IPS-18c (cell line): Measurements from ENCODE around the gene PACS1.

Source experiments
- H3K4me3 ChIP-seq: 2 replicates; pipeline ENCODE4 v1.7.0; 2013; ENCODE audit warnings: low read depth, mild to moderate bottlenecking, low read length, moderate library complexity; ENCODE audit not compliant: insufficient read depth
- H3K9me3 ChIP-seq: one replicate; pipeline ENCODE4 v1.6.1; 2013; ENCODE audit warnings: mild to moderate bottlenecking, low read length, moderate library complexity; ENCODE audit not compliant: control insufficient read depth, insufficient read depth

Gene PACS1

DNA sequence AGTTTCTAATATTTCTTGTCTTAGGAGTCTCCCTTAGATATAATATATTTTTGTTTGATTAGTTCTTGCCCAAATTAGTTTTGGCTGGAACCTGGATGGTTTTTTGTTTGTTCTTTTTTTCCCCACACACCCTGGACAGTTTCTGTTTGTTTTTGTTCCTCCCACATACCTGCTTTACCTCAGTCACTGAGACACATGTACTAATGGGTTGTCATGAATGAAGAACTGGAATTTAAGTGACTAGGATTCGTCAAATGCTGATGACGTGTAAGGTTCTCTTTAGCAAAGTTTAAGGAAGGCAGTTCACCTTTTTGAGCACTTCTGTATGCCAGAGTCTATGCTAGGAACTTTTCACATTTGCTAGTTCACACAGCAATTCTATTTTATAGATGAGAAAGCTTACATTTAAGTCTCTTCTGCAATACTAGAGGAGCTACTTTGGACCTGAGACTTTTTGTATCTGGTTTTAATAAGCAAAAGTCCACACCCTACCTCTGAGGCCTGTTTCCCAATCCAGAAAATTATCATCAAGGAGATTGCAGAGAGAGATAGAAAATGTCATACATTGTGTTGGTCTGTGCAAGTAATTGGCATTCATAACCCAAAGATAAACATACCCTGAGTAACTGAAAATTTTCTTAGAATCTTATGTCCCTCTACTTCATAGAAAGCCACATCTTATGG lies 111.7 kb downstream of the PACS1 start:
- H3K9me3 ChIP-seq, result no peaks in the 10 kb centered on the region
- H3K4me3 ChIP-seq, result no peak overlapping the region

DNA sequence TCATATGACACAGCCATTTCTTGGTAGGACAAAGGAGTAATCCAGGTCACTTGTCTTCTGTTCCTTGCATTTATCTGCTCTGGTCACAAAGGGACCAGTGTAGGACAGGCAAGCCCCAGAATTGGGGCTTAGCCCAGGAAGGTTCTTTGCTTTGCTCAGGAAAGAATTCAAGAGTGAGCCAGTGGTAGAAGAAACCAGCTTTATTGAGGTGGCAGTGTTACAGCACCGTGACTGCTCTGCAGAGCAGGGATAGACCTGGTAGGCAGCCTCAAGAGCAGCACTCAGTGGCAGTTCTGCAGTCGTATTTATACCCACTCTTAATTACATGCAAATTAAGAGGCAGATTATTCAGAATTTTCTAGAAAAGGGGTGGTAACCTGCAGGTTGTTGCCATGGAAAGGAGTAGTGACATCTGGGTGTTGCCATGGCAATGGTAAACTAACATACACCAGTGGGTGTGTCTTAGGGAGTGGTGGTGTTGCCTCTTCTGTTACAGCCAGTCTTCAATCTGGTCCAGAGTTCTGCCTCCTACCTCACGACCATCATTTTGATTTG lies 113.5 kb downstream of the PACS1 start:
- H3K4me3 ChIP-seq, result no peak overlapping the region
- no peaks in the 10 kb centered on the region for H3K9me3 ChIP-seq

DNA sequence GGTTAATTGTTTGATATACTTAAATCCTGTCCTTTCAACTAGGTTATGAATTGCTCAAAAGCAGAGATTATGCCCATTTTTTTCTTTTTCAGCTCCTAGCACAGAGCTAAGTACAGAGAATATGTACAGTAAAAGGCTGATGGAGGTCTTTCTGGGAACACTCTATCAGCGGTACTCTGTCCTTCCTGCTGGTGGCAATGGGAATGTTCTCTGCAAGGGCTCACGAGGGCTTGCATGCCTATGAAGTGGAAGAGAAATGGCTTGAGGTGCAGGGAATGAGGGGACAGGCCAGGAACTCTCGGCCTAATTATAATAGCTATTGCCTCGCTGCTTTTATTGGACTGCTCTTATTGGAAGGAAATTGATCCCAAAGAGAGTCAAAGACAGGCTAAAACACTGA lies 114.7 kb downstream of the PACS1 start:
- no peaks in the 10 kb centered on the region for H3K9me3 ChIP-seq
- H3K4me3 ChIP-seq, result no peak overlapping the region

DNA sequence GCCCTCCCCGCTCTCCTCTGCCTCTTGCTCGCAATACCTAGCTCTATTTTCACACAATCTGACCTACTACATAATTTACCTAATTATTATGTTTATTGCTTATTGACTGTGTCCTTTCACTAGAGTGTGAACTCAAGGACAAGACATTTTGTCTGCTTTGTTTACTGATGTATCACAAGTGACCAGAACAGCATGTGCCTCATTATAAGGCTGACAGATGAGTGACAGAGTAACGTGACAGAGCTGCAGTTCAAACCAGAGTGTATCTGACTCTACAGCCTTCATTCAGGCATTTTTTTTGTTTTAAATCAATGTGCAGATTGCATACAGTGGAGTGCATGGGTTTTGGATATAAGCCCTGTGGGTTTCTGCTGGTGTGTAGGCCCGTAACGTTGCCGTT lies 116.4 kb downstream of the PACS1 start:
- no peaks in the 10 kb centered on the region for H3K9me3 ChIP-seq
- H3K4me3 ChIP-seq, result no peak overlapping the region

DNA sequence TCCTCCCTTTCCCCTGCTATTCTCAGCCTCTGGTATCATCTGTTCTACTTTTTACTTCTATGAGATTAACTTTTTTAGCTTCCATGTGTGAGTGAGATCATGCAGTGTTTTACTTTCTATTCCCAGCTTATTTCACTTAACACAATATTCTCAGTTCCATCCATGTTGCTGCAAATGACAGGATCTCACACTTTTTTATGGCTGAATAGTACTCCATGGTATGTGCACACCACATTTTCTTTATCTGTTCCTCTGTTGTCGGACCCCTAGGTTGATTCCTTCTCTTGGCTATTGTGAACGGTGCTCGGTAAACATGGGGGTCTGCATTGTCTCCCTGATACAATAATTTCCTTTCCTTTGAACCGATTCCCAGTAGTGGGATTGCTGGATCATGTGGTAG lies 117.4 kb downstream of the PACS1 start:
- Histone ChIP-seq H3K4me3 (no peak overlapping the region), H3K9me3 (no peaks in the 10 kb centered on the region)

DNA sequence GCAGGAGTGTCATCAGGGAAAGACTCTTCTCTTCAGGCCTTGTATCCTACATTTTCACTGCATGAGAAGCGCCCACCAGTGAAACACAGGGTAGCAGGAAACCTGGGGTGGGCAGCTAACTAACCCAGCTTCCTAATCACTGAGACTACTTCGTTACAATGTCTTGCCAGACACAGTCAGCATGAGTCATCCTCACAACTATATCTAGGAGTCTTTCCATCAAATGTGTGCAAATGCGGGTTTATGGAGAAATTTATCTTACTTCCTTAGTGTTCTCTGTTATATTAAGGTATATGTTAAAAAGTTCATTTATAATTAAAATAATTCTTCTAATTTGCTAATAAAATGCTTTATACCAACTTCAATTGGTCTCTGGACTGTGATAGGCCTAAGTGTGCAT lies 118.5 kb downstream of the PACS1 start:
- H3K4me3 ChIP-seq, result no peak overlapping the region
- H3K9me3 ChIP-seq, result no peaks in the 10 kb centered on the region

DNA sequence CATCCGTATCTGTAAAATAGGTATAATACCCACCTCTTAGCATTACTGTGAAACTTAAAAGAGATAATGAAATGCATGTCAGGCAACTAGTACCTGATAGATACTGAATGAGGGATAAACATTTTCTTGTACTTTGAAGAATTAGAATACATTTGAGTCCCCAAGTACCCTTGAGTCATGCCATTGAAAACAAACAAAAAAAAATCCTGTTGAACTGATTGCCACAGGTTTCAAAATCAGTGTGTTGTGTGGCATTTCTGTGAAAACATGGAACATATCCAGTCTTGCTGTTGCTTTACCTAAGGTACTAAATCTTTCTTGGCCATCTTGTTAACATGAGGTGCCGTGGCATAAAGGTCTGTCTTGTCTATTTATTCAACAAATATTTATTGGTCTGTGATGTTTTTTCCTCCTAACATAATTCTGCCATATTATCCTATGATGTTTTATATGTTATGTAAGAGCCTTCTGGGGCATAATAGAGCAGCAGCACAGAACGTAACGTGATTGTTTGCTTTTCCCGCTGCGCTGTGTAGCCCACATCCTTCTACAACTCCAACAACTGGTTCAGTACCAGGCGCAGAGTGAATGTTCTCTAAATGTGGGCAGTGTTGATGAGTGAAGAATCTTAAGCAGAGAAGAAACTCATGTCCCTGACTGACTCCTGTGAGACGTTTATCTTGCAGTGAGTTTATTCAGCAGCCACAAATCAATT lies 119.1 kb downstream of the PACS1 start:
- Histone ChIP-seq H3K4me3 (no peak overlapping the region), H3K9me3 (no peaks in the 10 kb centered on the region)

DNA sequence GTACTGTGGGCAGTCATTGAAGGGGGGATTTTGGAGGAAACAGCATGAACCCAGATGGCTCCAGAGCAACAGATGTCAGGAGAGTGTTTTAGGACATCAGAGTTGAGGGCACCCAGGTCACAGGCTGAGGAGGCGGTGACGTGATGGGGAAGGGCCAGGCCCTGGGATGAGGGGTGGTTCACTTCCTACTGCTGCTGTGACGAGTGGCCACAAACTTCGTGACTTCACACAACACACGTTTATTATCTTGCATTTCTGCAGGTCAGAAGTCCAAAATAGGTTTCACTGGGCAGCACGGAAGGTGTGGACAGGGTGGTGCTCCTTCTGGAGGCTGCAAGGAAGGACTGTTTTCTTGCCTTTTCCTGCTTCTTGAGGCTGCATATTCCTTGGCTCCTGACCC lies 120.7 kb downstream of the PACS1 start:
- Histone ChIP-seq H3K4me3 (no peak overlapping the region), H3K9me3 (no peaks in the 10 kb centered on the region)

DNA sequence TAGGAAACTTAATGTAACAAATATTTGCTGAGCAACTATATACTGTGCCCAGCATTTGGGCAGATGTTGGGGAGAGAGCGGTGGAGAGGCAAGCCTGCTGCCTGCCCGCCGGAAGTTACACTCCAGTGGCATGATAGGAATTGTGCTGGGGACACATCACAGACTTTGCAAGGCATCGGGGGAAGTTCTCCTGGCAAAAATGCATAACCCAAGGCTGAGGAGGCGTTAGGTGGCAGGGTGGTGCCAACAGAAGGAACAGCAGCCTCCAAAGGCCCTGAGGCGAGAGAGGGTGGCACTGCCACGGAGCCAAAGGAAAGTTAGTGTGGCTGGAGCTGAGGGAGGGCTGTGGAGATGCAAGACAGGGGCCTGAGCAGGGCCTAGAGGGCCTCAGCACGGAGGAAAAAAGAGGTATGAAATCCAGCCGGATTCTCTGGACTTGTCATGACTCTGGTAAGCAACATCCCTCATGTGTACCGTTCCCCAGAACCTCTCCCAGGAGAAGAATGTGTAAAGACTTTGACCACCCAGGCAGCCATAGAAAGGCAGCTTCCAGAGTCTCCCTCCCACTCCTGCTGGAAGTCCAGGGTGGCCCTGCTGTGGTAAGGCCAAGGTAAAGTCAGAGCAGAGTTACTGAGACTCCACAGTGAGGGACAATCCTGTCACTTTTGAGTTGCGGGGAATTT lies 122.2 kb downstream of the PACS1 start:
- Histone ChIP-seq H3K9me3 (no peaks in the 10 kb centered on the region), H3K4me3 (no peak overlapping the region)

DNA sequence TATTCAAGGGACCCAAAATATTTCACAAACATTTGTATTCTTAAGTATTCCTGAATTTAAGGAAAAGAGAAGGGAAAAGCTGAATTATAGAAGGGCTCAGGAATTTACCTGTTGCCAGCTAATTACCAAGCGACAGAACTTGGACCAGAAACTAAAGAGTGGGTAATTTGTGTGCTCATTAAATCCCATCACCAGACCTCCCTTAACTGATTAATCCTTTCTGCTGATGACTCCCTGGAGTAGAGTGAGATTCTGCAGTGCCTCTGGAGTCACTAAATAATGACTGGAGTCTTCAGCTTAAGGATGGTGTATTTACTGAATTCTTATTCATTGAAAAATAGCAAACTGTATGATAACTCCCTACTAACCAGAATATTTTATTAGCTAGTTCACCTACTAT lies 124.3 kb downstream of the PACS1 start:
- H3K4me3 ChIP-seq, result no peak overlapping the region
- no peaks in the 10 kb centered on the region for H3K9me3 ChIP-seq

DNA sequence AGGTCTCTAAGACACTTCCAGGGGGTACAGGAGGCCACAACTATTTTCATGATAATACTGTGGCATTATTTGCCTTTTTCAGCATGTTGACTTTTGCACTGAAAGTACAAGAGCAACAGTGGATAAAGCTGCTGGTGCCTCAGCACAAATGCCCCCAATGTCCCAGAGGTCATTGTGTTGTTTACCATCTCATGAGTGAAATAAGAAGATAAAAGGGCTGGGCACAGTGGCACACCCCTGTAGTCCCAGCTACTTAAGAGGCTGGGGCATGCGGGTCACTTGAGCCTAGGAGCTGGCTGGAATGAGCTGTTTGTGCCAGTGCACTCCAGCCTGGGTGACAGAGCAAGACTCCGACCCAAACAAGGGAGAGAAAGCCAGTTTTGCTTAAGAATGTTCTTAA lies 125.8 kb downstream of the PACS1 start:
- no peak overlapping the region for H3K4me3 ChIP-seq

DNA sequence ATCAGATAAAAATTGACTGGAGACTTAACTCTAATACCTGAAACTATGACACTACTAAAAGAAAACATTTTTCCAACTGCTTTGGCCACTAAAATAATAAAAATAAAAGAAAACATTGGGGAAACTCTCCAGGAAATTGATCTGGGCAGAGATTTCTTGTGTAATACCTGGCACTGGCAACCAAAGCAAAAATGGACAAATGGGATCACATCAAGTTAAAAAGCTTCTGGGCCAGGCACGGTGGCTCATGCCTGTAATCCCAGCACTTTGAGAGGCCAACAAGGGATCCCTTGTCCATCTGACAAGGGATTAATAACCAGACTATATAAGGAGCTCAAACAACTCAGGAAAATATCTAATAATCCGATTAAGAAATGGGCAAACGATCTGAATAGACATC lies 133.8 kb downstream of the PACS1 start:
- Histone ChIP-seq H3K9me3 (peaks cover 2% of the 10 kb centered on the region), H3K4me3 (no peak overlapping the region)

More for the DNA sequence above, 125.8 kb downstream of the PACS1 start:
- no peaks in the 10 kb centered on the region for H3K9me3 ChIP-seq

DNA sequence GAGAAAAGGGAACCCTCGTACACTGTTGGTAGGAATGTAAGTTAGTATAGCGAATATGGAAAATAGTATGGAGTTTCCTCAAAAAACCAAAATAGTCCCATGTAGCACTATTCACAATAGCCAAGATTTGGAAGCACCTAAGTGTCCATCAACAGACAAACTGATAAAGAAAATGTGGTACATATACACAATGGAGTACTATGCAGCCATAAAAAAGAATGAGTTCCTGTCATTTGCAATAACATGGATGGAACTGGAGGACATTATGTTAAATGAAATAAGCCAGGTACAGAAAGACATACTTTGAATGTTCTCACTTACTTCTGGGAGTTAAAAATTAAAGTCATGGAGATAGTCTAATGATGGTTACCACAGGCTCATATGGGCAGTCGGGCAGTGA lies 134.3 kb downstream of the PACS1 start:
- Histone ChIP-seq H3K9me3 (peaks cover 2% of the 10 kb centered on the region), H3K4me3 (no peak overlapping the region)

DNA sequence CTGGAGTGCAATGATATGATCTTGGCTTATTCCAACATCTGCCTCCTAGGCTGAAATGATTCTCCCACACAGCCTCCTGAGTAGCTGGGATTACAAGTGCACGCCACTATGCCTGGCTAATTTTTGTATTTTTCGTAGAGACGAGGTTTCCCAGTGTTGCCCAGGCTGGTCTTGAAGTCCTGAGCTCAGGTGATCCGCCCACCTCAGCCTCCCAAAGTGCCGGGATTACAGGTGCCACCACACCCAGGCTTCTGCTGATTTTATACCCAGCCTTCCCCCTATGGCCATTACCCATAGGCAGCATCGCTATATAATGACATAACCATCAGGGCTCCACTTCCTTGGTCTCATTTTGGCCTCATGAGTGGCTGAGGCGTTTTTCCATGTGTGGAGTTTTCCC lies 137.7 kb downstream of the PACS1 start:
- Histone ChIP-seq H3K4me3 (no peak overlapping the region), H3K9me3 (peaks cover 2% of the 10 kb centered on the region)

DNA sequence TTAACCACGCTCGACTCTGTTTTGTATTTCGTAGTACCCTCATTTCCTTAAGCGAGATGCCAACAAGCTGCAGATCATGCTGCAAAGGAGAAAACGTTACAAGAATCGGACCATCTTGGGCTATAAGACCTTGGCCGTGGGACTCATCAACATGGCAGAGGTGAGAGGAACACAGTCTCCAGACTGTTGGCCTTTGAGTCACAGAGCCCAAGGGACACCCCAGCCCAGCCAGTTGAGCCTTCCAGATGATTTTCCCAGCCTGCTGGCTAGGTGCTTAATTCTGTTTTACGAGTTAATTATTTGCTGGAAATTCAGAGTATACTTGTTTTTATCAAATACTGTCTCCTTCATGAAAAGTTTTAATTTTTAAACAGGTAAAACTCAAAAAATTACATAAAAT lies 141.0 kb downstream of the PACS1 start:
- no peak overlapping the region for H3K4me3 ChIP-seq
- H3K9me3 ChIP-seq, result no peaks in the 10 kb centered on the region

DNA sequence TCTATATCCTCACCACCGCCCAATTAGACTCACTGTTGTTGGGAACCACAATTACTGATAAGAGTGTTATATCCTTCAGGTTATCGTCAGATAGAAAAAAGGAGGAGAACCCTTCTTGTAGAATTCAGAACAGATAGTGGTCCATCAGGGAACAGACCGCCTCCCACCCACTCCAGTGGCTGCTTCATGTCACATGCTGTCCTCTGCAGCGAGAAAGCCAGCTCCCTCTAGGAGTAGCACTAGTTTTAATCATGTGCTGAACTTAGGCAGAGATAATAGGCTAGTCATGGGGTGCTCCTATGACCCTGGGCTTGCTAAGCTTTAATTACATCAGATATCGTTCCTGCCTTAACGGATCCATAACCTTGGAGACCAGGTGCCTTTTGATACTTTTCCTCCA lies 146.8 kb downstream of the PACS1 start:
- no peaks in the 10 kb centered on the region for H3K9me3 ChIP-seq
- H3K4me3 ChIP-seq, result no peak overlapping the region

DNA sequence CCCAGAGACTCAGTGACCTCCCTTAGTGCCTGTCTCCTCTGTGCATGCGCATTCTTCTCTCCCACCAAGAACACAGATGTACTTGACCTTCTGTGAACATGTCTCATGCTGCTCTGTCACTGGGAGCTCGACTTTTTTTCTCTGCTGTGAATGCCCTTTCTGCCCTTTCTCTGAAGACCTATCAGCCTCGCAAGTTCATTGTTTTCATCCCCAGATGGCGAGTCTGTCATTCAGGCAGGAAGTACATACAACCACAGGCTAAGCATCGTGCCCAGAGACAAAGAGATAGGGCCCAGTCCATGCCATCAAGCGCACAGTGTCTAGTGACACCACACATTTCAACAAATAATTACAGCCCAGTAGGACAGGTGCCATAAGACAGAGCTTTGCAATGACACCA lies 148.0 kb downstream of the PACS1 start:
- H3K4me3 ChIP-seq, result no peak overlapping the region
- H3K9me3 ChIP-seq, result no peaks in the 10 kb centered on the region
